Measurements from ENCODE around the gene ARHGDIG.

DNA sequence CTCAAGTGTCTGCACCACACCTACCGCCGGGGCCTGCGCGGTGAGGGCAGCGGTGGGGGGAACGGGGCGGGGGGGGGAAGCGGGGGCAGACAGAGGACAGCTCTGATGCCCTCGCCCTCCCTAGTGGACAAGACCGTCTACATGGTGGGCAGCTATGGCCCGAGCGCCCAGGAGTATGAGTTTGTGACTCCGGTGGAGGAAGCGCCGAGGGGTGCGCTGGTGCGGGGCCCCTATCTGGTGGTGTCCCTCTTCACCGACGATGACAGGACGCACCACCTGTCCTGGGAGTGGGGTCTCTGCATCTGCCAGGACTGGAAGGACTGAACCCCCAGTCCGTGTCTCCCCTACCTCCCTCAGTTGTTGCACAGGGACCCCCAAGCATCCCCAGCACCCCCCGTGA, 2.1 kb downstream of the ARHGDIG start:
- TF ChIP-seq, protein P1, sequence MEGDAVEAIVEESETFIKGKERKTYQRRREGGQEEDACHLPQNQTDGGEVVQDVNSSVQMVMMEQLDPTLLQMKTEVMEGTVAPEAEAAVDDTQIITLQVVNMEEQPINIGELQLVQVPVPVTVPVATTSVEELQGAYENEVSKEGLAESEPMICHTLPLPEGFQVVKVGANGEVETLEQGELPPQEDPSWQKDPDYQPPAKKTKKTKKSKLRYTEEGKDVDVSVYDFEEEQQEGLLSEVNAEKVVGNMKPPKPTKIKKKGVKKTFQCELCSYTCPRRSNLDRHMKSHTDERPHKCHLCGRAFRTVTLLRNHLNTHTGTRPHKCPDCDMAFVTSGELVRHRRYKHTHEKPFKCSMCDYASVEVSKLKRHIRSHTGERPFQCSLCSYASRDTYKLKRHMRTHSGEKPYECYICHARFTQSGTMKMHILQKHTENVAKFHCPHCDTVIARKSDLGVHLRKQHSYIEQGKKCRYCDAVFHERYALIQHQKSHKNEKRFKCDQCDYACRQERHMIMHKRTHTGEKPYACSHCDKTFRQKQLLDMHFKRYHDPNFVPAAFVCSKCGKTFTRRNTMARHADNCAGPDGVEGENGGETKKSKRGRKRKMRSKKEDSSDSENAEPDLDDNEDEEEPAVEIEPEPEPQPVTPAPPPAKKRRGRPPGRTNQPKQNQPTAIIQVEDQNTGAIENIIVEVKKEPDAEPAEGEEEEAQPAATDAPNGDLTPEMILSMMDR (IDR thresholded peaks at IDR 0.05; ENCODE audit: insufficient read depth, low read depth, low read length) = no peak
- no peak for TF ChIP-seq EZH2 (IDR thresholded peaks at IDR 0.05; ENCODE audit: insufficient read depth, low read length)
